PC-3 (cell line): ENCODE results near the gene ERH. TPM values are rescaled to one million over a fixed set of nuclear protein-coding genes. Genes with fewer than 3 reads are reported as not detected.

Experiments used
- ATAC-seq: fragments of 200-7000 bp; cut with Tn5 transposase; 2 replicates; pipeline ENCODE4 v1.9.1; 2020; ENCODE audit warnings: mild to moderate bottlenecking, moderate library complexity
- BruUV-seq: library from RNA; stranded (reverse); fragments of 400-500 nt; replicated peaks from 2 replicates; lab custom pipeline; 2021; lab: Mats Ljungman, UMichigan
- CTCF ChIA-PET: fragments of 300-600 bp; sonication (Branson Sonifier 250); formaldehyde crosslinking; loops from one replicate; lab custom pipeline; 2022; ENCODE audit warnings: antibody characterized with exemption; lab: Charles Lee
- POLR2A ChIA-PET: fragments of 300-600 bp; sonication (Branson Sonifier 250); formaldehyde crosslinking; loops from one replicate; lab custom pipeline; 2022; ENCODE audit warnings: antibody characterized with exemption; ENCODE audit not compliant: unreplicated experiment; lab: Charles Lee
- DNase-seq: peaks from one replicate; pipeline ENCODE4 v3.0.0-alpha.2; 2015
- H2AFZ ChIP-seq: fragments of 300-600 bp; sonication (generic); 2 replicates; pipeline ENCODE4 v1.6.0; 2016; ENCODE audit warnings: antibody characterized with exemption, low read length
- H3F3A ChIP-seq: fragments of 300-600 bp; sonication (generic); one replicate; pipeline ENCODE4 v1.6.0; 2017; ENCODE audit warnings: antibody characterized with exemption, low read length, control low read depth, mild to moderate bottlenecking; ENCODE audit not compliant: unreplicated experiment
- H3K27ac ChIP-seq: fragments of 300-600 bp; sonication (generic); 2 replicates; pipeline ENCODE4 v1.5.1; 2016; ENCODE audit warnings: mild to moderate bottlenecking, low read length
- H3K27me3 ChIP-seq: fragments of 300-600 bp; sonication (generic); 2 replicates; pipeline ENCODE4 v1.6.1; 2016; ENCODE audit warnings: low read length, mixed read lengths
- H3K36me3 ChIP-seq: fragments of 300-600 bp; sonication (generic); 2 replicates; pipeline ENCODE4 v1.6.1; 2016; ENCODE audit warnings: low read depth, mixed run types, low read length, mixed read lengths
- H3K4me1 ChIP-seq: fragments of 300-600 bp; sonication (generic); 2 replicates; pipeline ENCODE4 v1.5.1; 2016; ENCODE audit warnings: low read length; ENCODE audit not compliant: insufficient read depth
- H3K4me2 ChIP-seq: fragments of 300-600 bp; sonication (generic); 2 replicates; pipeline ENCODE4 v1.6.0; 2016; ENCODE audit warnings: low read length
- H3K4me3 ChIP-seq: fragments of 300-600 bp; sonication (generic); 2 replicates; pipeline ENCODE4 v1.5.1; 2016; ENCODE audit warnings: mild to moderate bottlenecking, low read length, mixed read lengths
- H3K79me2 ChIP-seq: fragments of 300-600 bp; sonication (generic); 2 replicates; pipeline ENCODE4 v1.6.1; 2017; ENCODE audit warnings: low read length, mixed read lengths
- H3K9ac ChIP-seq: fragments of 300-600 bp; sonication (generic); 2 replicates; pipeline ENCODE4 v1.6.0; 2016; ENCODE audit warnings: mild to moderate bottlenecking, low read length
- H3K9me2 ChIP-seq: fragments of 300-600 bp; sonication (generic); replicated peaks from 2 replicates; pipeline ENCODE4 v1.6.1; 2016; ENCODE audit warnings: mixed run types, low read length, mixed read lengths
- H3K9me3 ChIP-seq: fragments of 300-600 bp; sonication (generic); 2 replicates; pipeline ENCODE4 v1.6.1; 2016; ENCODE audit warnings: low read length, mixed read lengths
- H4K20me1 ChIP-seq: fragments of 300-600 bp; sonication (generic); 2 replicates; pipeline ENCODE4 v1.6.1; 2016; ENCODE audit warnings: low read length, mixed read lengths
- EZH2 ChIP-seq: fragments of 300-600 bp; sonication (generic); IDR thresholded peaks from one replicate; pipeline ENCODE4 v1.6.1; 2017; ENCODE audit warnings: antibody characterized with exemption, mild to moderate bottlenecking, low read length; ENCODE audit not compliant: unreplicated experiment
- EZH2phosphoT487 ChIP-seq: fragments of 300-600 bp; sonication (generic); IDR thresholded peaks from 2 replicates; pipeline ENCODE4 v1.6.1; 2018; ENCODE audit warnings: mild to moderate bottlenecking, antibody characterized with exemption, low read length, borderline replicate concordance
- intact Hi-C: fragments of 100-400 bp; cut with micrococcal nuclease; formaldehyde crosslinking; loops from 2 replicates; pipeline ENCODE4 v1.9.0; 2023
- total RNA-seq: library from RNA; depleted of rRNA; stranded (reverse); fragments of >200 nt; gene quantifications from 2 replicates; pipeline ENCODE4 v1.2.3, GENCODE V29; 2014
- TF ChIP-seq, protein P1 (sequence below): fragments of 300-600 bp; sonication (generic); conservative IDR thresholded peaks from 2 replicates; pipeline ENCODE4 v1.5.1; 2017; ENCODE audit warnings: antibody characterized with exemption, low read depth, mild to moderate bottlenecking, low read length

ERH gene
- total RNA-seq, 1 experiment from 2014 or later = 128 TPM

DNA sequence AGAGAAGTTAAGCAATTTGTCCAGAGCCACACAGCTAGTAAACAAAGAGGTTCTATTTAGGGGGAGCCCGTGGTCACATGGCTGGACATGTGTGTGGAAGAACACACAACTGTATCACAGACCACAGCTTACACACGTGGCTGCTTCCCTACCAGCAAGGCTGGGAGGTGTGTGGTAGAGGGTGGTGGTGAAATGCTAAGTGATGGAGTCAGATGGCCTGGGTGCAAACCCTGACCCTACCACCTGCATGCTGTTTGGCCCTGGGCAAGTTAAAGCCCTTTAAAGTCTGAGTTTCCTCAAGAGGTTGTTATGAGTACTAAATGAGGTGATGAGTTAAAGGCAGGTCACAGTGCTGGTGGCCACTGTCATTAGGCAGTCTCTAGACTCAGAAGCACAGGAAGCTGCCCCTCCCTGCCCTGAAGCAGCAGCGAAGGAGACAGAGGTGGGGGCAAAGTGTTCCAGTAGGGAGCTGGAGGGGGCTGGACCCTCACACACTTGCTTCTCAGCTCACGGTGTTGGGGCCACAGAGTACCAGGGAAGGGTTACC lies 64.2 kb downstream of the ERH start:
- no peaks in the 10 kb centered on the region for H3K9me2 ChIP-seq
- ATAC-seq = no peak
- H3K27ac ChIP-seq = no peak overlapping the region
- no peaks in the 10 kb centered on the region for H4K20me1 ChIP-seq
- H3K27me3 ChIP-seq = peaks cover 9% of the 10 kb centered on the region; the same call in 1 of the 2 replicates
- POLR2A ChIA-PET = no interaction called here
- H3K4me1 ChIP-seq = no peaks in the 10 kb centered on the region
- no peaks in the 10 kb centered on the region for H3K9me3 ChIP-seq
- no peaks in the 10 kb centered on the region for H3F3A ChIP-seq
- DNase-seq = no peak
- H3K4me2 ChIP-seq = no peak overlapping the region
- TF ChIP-seq, protein P1, sequence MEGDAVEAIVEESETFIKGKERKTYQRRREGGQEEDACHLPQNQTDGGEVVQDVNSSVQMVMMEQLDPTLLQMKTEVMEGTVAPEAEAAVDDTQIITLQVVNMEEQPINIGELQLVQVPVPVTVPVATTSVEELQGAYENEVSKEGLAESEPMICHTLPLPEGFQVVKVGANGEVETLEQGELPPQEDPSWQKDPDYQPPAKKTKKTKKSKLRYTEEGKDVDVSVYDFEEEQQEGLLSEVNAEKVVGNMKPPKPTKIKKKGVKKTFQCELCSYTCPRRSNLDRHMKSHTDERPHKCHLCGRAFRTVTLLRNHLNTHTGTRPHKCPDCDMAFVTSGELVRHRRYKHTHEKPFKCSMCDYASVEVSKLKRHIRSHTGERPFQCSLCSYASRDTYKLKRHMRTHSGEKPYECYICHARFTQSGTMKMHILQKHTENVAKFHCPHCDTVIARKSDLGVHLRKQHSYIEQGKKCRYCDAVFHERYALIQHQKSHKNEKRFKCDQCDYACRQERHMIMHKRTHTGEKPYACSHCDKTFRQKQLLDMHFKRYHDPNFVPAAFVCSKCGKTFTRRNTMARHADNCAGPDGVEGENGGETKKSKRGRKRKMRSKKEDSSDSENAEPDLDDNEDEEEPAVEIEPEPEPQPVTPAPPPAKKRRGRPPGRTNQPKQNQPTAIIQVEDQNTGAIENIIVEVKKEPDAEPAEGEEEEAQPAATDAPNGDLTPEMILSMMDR = no peak
- no peak overlapping the region for H2AFZ ChIP-seq
- no TSS peak for BruUV-seq
- no peaks in the 10 kb centered on the region for H3K36me3 ChIP-seq
- CTCF ChIA-PET = no interaction called here
- intact Hi-C loops = no loop called here
- H3K79me2 ChIP-seq = no peaks in the 10 kb centered on the region
- H3K9ac ChIP-seq = no peak overlapping the region
- H3K4me3 ChIP-seq = no peak overlapping the region

DNA sequence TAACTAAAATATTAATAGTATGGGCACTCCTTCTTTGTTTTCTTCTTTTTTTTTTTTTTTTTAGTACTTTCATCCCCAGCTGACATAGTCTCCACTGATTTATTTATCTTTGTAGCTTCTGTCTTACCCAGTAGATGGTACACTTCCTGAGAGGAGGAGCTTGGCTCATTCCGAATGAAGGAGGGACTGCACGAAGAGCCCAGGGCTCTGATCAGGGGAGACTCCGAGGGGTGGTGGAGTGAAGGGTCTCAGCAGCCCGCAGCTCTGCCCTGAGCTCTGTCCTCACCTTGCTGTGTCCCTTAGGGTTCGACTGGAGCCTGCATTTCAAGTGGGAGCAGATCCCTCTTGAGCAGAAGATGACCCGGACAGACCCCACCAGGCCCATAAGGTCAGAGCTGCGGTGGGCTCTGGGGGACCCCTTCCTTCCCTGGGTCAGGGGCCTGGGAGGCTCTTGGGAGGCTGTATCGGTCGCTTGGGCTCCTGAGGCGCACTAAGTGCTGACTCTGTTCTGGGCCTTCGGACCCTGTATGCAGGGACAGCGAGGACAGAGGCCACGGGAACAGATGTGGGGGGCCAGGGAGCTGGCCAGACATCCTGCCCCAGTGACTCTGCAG lies 65.2 kb downstream of the ERH start:
- no TSS peak for BruUV-seq
- Histone ChIP-seq H3K36me3 (no peaks in the 10 kb centered on the region), H4K20me1 (no peaks in the 10 kb centered on the region), H3F3A (no peaks in the 10 kb centered on the region), H3K27me3 (peaks cover 5% of the 10 kb centered on the region; the same call in 1 of the 2 replicates), H3K4me3 (no peak overlapping the region), H3K9me3 (no peaks in the 10 kb centered on the region), H3K27ac (no peak overlapping the region), H3K4me1 (no peaks in the 10 kb centered on the region), H3K79me2 (no peaks in the 10 kb centered on the region), H3K9ac (no peak overlapping the region), H2AFZ (no peak overlapping the region), H3K4me2 (no peak overlapping the region), H3K9me2 (no peaks in the 10 kb centered on the region)
- ATAC-seq (no peak), DNase-seq (no peak)
- intact Hi-C loops = no loop called here
- CTCF ChIA-PET = interaction anchor here (0.7 kb wide), 1 partner anchor 204 kb away, joined by 5 read pairs; no protein-coding TSS in a partner anchor
- POLR2A ChIA-PET = interaction anchor here (0.6 kb wide), 1 partner anchor 21 kb away, joined by 4 read pairs; no protein-coding TSS in a partner anchor
- TF ChIP-seq EZH2 = no peak
- TF ChIP-seq EZH2phosphoT487 = no peak
- TF ChIP-seq, protein P1 = no peak

DNA sequence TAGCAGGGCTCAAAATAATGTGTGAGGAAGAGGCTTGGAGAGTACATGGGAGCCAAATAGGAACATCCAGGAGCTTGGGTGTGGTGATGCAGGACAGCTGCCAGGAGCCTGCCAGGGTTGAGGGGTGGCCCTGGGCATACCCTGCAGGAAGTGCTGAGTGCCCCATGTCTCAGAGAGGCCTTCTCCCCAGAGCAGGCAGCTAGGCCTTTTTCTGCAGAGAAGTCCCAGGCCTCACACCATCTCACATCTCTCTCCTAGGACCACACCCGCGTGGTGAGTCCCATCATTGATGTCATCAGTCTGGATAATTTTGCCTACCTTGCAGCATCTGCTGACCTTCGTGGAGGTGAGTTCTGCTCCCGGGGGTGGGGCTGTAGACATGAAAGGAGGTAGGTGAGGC lies 66.9 kb downstream of the ERH start:
- no peak overlapping the region for H3K4me2 ChIP-seq
- ATAC-seq (no peak), DNase-seq (no peak)
- no peaks in the 10 kb centered on the region for H3K4me1 ChIP-seq
- no peak overlapping the region for H3K27ac ChIP-seq
- POLR2A ChIA-PET = interaction anchor here (0.5 kb wide), 1 partner anchor 31 kb away, joined by 4 read pairs; no protein-coding TSS in a partner anchor
- H3K9me2 ChIP-seq = no peaks in the 10 kb centered on the region
- no peak overlapping the region for H3K9ac ChIP-seq
- intact Hi-C loops = no loop called here
- no peak overlapping the region for H2AFZ ChIP-seq
- no peaks in the 10 kb centered on the region for H3F3A ChIP-seq
- no peaks in the 10 kb centered on the region for H3K79me2 ChIP-seq
- H3K4me3 ChIP-seq = no peak overlapping the region
- CTCF ChIA-PET = no interaction called here
- TF ChIP-seq EZH2phosphoT487 = no peak
- no peak for TF ChIP-seq EZH2
- TF ChIP-seq, protein P1 = no peak
- no peaks in the 10 kb centered on the region for H3K9me3 ChIP-seq
- no peaks in the 10 kb centered on the region for H3K27me3 ChIP-seq
- no peaks in the 10 kb centered on the region for H4K20me1 ChIP-seq
- no TSS peak for BruUV-seq
- no peaks in the 10 kb centered on the region for H3K36me3 ChIP-seq
